ENCODE measurements around the gene KLHL33. TPM values are rescaled to one million over a fixed set of nuclear protein-coding genes. Genes with fewer than 3 reads are reported as not detected.

KLHL33 gene
- polyA plus RNA-seq, 1 donor from 2014 or later: not detected

- Histone ChIP-seq H3K4me2 (ENCODE audit: low read length) (no peak overlapping the region), H4K20me1 (ENCODE audit: insufficient read depth) (no peaks in the 10 kb centered on the region), H3K9me2 (ENCODE audit: insufficient read depth, low read length) (no peaks in the 10 kb centered on the region), H3K9me3 (ENCODE audit: low read length) (no peaks in the 10 kb centered on the region), H3K27ac (ENCODE audit: low read length) (no peak overlapping the region), H3F3A (ENCODE audit: insufficient read depth, low read length, poor library complexity, severe bottlenecking) (no peaks in the 10 kb centered on the region), H2AFZ (ENCODE audit: low read depth, low read length) (no peak overlapping the region), H3K27me3 (ENCODE audit: insufficient read depth, low read depth, low read length) (no peaks in the 10 kb centered on the region), H3K4me3 (ENCODE audit: low read length) (no peak overlapping the region), H3K79me2 (replicated peaks; ENCODE audit: insufficient read depth, low read length) (no peaks in the 10 kb centered on the region), H3K36me3 (ENCODE audit: insufficient read depth, low read length) (no peaks in the 10 kb centered on the region), H3K9ac (ENCODE audit: low read length) (no peak overlapping the region)
- TF ChIP-seq TAF1 (IDR thresholded peaks at IDR 0.05; ENCODE audit: low read depth): no peak
- no peak for TF ChIP-seq MXI1 (conservative IDR thresholded peaks at IDR 0.05; ENCODE audit: poor library complexity, severe bottlenecking)
- TF ChIP-seq RAD21 (conservative IDR thresholded peaks at IDR 0.05): no peak
- no peak for TF ChIP-seq POLR2AphosphoS5 (IDR thresholded peaks at IDR 0.05)
Measured at GRCh38 chr14:20434701-20435581, 1.0 kb downstream of the KLHL33 start.

DNA sequence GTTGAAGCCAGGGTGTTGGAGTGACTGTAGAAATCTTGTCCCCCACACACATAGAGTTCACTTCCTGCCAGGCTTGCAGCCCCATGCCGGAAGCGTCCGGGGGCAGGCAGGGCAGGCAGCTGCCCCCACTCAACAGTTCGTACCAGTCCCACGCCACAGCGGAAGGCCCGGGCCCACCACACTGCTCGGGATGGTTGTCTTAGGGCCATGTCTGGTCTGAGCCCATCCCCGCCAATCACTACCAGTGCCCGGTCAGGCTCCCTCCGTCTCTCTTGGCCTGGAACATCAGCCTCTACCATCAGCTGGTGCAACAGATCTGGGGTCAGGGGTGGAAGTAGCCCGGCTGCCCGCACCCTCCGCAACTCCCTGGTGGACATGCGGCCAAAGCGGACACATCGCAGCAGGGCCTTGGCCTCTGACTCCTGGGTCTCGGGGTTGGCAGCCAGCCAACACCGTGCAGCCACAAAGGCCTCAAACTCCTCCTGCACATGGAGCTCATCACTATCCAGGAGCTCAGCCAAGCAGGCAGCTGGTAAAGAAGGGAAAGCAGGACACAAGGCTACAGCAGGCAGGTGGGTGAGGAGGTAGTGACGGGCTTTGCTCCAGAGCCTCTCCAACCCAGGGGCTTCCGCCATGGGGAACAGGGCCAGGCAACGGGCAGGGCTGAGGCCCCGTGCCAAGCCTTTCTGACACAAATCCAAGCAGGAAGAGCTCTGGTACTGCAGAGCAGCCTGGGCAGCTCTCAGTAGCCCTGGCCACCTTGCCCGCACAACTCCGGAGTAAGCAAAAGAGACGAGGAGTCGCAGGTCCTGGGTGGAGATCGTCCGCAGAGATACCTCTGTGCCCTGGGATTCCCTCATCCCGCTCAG lies 5.9 kb downstream of the KLHL33 start:
- H3F3A ChIP-seq (ENCODE audit: insufficient read depth, low read length, poor library complexity, severe bottlenecking): no peaks in the 10 kb centered on the region
- no peaks in the 10 kb centered on the region for H3K9me2 ChIP-seq (ENCODE audit: insufficient read depth, low read length)
- no peaks in the 10 kb centered on the region for H3K79me2 ChIP-seq (replicated peaks; ENCODE audit: insufficient read depth, low read length)
- no peaks in the 10 kb centered on the region for H3K27me3 ChIP-seq (ENCODE audit: insufficient read depth, low read depth, low read length)
- H3K4me3 ChIP-seq (ENCODE audit: low read length): no peak overlapping the region
- H3K36me3 ChIP-seq (ENCODE audit: insufficient read depth, low read length): no peaks in the 10 kb centered on the region
- no peaks in the 10 kb centered on the region for H4K20me1 ChIP-seq (ENCODE audit: insufficient read depth)
- H3K9me3 ChIP-seq (ENCODE audit: low read length): no peaks in the 10 kb centered on the region
- H3K4me2 ChIP-seq (ENCODE audit: low read length): no peak overlapping the region
- no peak overlapping the region for H3K9ac ChIP-seq (ENCODE audit: low read length)
- H2AFZ ChIP-seq (ENCODE audit: low read depth, low read length): no peak overlapping the region
- no peak overlapping the region for H3K27ac ChIP-seq (ENCODE audit: low read length)
- TF ChIP-seq, protein P1, sequence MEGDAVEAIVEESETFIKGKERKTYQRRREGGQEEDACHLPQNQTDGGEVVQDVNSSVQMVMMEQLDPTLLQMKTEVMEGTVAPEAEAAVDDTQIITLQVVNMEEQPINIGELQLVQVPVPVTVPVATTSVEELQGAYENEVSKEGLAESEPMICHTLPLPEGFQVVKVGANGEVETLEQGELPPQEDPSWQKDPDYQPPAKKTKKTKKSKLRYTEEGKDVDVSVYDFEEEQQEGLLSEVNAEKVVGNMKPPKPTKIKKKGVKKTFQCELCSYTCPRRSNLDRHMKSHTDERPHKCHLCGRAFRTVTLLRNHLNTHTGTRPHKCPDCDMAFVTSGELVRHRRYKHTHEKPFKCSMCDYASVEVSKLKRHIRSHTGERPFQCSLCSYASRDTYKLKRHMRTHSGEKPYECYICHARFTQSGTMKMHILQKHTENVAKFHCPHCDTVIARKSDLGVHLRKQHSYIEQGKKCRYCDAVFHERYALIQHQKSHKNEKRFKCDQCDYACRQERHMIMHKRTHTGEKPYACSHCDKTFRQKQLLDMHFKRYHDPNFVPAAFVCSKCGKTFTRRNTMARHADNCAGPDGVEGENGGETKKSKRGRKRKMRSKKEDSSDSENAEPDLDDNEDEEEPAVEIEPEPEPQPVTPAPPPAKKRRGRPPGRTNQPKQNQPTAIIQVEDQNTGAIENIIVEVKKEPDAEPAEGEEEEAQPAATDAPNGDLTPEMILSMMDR (IDR thresholded peaks at IDR 0.05; ENCODE audit: poor library complexity, severe bottlenecking): no peak

DNA sequence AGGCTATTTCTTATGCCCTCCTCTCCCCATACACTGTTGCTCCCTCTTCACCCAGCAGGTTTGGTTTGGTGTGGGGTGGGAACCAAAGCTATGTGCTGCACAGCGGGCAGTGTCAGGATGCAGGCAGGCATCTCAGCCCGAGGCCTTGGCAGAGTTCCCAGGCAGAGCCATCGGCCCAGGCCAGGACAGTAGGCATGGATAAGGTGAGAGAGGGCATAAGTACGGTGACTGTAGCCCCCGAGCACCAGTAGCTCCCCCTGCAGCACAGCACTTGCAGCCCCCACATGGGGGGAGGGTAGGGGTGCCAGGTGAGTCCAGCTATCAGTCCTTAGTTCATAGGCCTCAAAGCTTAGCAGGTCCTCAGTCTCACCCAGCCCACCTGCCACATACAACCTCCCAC lies 7.2 kb downstream of the KLHL33 start:
- no peak overlapping the region for H3K4me2 ChIP-seq (ENCODE audit: low read length)
- TF ChIP-seq RAD21 (conservative IDR thresholded peaks at IDR 0.05) (no peak), EP300 (conservative IDR thresholded peaks at IDR 0.05; ENCODE audit: poor library complexity, severe bottlenecking) (no peak), SMC3 (conservative IDR thresholded peaks at IDR 0.05; ENCODE audit: poor library complexity) (no peak), EZH2 (IDR thresholded peaks at IDR 0.05; ENCODE audit: borderline replicate concordance, insufficient read depth, low read length, poor library complexity, severe bottlenecking) (no peak), POLR2AphosphoS5 (IDR thresholded peaks at IDR 0.05) (no peak), TAF1 (IDR thresholded peaks at IDR 0.05; ENCODE audit: low read depth) (no peak), MXI1 (conservative IDR thresholded peaks at IDR 0.05; ENCODE audit: poor library complexity, severe bottlenecking) (no peak)
- TF ChIP-seq, protein P1 (IDR thresholded peaks at IDR 0.05; ENCODE audit: poor library complexity, severe bottlenecking): no peak
- TF ChIP-seq, protein P2, sequence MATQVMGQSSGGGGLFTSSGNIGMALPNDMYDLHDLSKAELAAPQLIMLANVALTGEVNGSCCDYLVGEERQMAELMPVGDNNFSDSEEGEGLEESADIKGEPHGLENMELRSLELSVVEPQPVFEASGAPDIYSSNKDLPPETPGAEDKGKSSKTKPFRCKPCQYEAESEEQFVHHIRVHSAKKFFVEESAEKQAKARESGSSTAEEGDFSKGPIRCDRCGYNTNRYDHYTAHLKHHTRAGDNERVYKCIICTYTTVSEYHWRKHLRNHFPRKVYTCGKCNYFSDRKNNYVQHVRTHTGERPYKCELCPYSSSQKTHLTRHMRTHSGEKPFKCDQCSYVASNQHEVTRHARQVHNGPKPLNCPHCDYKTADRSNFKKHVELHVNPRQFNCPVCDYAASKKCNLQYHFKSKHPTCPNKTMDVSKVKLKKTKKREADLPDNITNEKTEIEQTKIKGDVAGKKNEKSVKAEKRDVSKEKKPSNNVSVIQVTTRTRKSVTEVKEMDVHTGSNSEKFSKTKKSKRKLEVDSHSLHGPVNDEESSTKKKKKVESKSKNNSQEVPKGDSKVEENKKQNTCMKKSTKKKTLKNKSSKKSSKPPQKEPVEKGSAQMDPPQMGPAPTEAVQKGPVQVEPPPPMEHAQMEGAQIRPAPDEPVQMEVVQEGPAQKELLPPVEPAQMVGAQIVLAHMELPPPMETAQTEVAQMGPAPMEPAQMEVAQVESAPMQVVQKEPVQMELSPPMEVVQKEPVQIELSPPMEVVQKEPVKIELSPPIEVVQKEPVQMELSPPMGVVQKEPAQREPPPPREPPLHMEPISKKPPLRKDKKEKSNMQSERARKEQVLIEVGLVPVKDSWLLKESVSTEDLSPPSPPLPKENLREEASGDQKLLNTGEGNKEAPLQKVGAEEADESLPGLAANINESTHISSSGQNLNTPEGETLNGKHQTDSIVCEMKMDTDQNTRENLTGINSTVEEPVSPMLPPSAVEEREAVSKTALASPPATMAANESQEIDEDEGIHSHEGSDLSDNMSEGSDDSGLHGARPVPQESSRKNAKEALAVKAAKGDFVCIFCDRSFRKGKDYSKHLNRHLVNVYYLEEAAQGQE (IDR thresholded peaks at IDR 0.05; ENCODE audit: borderline replicate concordance): no peak
- no peaks in the 10 kb centered on the region for H3F3A ChIP-seq (ENCODE audit: insufficient read depth, low read length, poor library complexity, severe bottlenecking)
- H3K9ac ChIP-seq (ENCODE audit: low read length): no peak overlapping the region
- H3K4me3 ChIP-seq (ENCODE audit: low read length): no peak overlapping the region
- H3K79me2 ChIP-seq (replicated peaks; ENCODE audit: insufficient read depth, low read length): no peaks in the 10 kb centered on the region
- no peak overlapping the region for H3K27ac ChIP-seq (ENCODE audit: low read length)
- no peaks in the 10 kb centered on the region for H3K27me3 ChIP-seq (ENCODE audit: insufficient read depth, low read depth, low read length)
- no peaks in the 10 kb centered on the region for H4K20me1 ChIP-seq (ENCODE audit: insufficient read depth)
- no peaks in the 10 kb centered on the region for H3K9me3 ChIP-seq (ENCODE audit: low read length)
- H3K9me2 ChIP-seq (ENCODE audit: insufficient read depth, low read length): no peaks in the 10 kb centered on the region
- H3K36me3 ChIP-seq (ENCODE audit: insufficient read depth, low read length): no peaks in the 10 kb centered on the region
- no peak overlapping the region for H2AFZ ChIP-seq (ENCODE audit: low read depth, low read length)

Data from neural cell (in vitro differentiated cells).